Measurements from ENCODE around the gene SORT1. TPM values are rescaled to one million over a fixed set of nuclear protein-coding genes. Genes with fewer than 3 reads are reported as not detected.

SORT1 gene
- total RNA-seq, 1 experiment from 2014 or later = 56.5 TPM

GRCh38 chr1:109266965-109267364, 130.8 kb downstream of the SORT1 start:
- TF ChIP-seq CTCF (conservative IDR thresholded peaks at IDR 0.05; ENCODE audit: low read depth, low read length) (no peak), EZH2 (IDR thresholded peaks at IDR 0.05; ENCODE audit: borderline replicate concordance, low read depth, low read length, poor library complexity, severe bottlenecking) (no peak)
- no peak overlapping the region for H3K27ac ChIP-seq (ENCODE audit: low read depth, low read length, poor library complexity, severe bottlenecking)
- no peak overlapping the region for H3K4me3 ChIP-seq (ENCODE audit: low read depth, low read length, poor library complexity, severe bottlenecking)
- POLR2A ChIA-PET (ENCODE audit: low non-redundant PET) = no interaction called here
- H3K27me3 ChIP-seq (replicated peaks; ENCODE audit: insufficient read depth, low read depth, low read length, poor library complexity) = no peaks in the 10 kb centered on the region
- no TSS peak for BruUV-seq (replicated peaks)
- intact Hi-C loops (cut with micrococcal nuclease; ENCODE audit: unreplicated experiment) = no loop called here
- CTCF ChIA-PET = no interaction called here
- peaks cover 31% of the 10 kb centered on the region for H3K36me3 ChIP-seq (ENCODE audit: insufficient read depth, low read length, poor library complexity, severe bottlenecking)
- DNase-seq (ENCODE audit: low spot score) = no peak
- H3K4me1 ChIP-seq (ENCODE audit: insufficient read depth, low read length, poor library complexity, severe bottlenecking) = no peaks in the 10 kb centered on the region
- no peaks in the 10 kb centered on the region for H3K9me3 ChIP-seq (ENCODE audit: low read depth, low read length, poor library complexity, severe bottlenecking)

GRCh38 chr1:109265741-109266330, 131.9 kb downstream of the SORT1 start:
- intact Hi-C loops (cut with micrococcal nuclease; ENCODE audit: unreplicated experiment) = no loop called here
- Histone ChIP-seq H3K27ac (ENCODE audit: low read depth, low read length, poor library complexity, severe bottlenecking) (no peak overlapping the region), H3K4me1 (ENCODE audit: insufficient read depth, low read length, poor library complexity, severe bottlenecking) (no peaks in the 10 kb centered on the region), H3K36me3 (ENCODE audit: insufficient read depth, low read length, poor library complexity, severe bottlenecking) (peaks cover 31% of the 10 kb centered on the region), H3K4me3 (ENCODE audit: low read depth, low read length, poor library complexity, severe bottlenecking) (no peak overlapping the region), H3K9me3 (ENCODE audit: low read depth, low read length, poor library complexity, severe bottlenecking) (no peaks in the 10 kb centered on the region), H3K27me3 (replicated peaks; ENCODE audit: insufficient read depth, low read depth, low read length, poor library complexity) (no peaks in the 10 kb centered on the region)
- BruUV-seq (replicated peaks) = no TSS peak
- CTCF ChIA-PET = interaction anchor here (0.6 kb wide), 1 partner anchor 133 kb away, joined by 3 read pairs; no protein-coding TSS in a partner anchor
- no peak for DNase-seq (ENCODE audit: low spot score)
- POLR2A ChIA-PET (ENCODE audit: low non-redundant PET) = no interaction called here
- TF ChIP-seq EZH2 (IDR thresholded peaks at IDR 0.05; ENCODE audit: borderline replicate concordance, low read depth, low read length, poor library complexity, severe bottlenecking) (no peak), CTCF (conservative IDR thresholded peaks at IDR 0.05; ENCODE audit: low read depth, low read length) (no peak)

- H3K27ac ChIP-seq (ENCODE audit: low read depth, low read length, poor library complexity, severe bottlenecking) = no peak overlapping the region
- H3K36me3 ChIP-seq (ENCODE audit: insufficient read depth, low read length, poor library complexity, severe bottlenecking) = peaks cover 28% of the 10 kb centered on the region
- no peak overlapping the region for H3K4me3 ChIP-seq (ENCODE audit: low read depth, low read length, poor library complexity, severe bottlenecking)
- H3K4me1 ChIP-seq (ENCODE audit: insufficient read depth, low read length, poor library complexity, severe bottlenecking) = no peaks in the 10 kb centered on the region
- no peaks in the 10 kb centered on the region for H3K9me3 ChIP-seq (ENCODE audit: low read depth, low read length, poor library complexity, severe bottlenecking)
- POLR2A ChIA-PET (ENCODE audit: low non-redundant PET) = no interaction called here
- no peak for DNase-seq (ENCODE audit: low spot score)
- no TSS peak for BruUV-seq (replicated peaks)
- CTCF ChIA-PET = interaction anchor here (0.6 kb wide), 1 partner anchor 218 kb away, joined by 3 read pairs; no protein-coding TSS in a partner anchor
- H3K27me3 ChIP-seq (replicated peaks; ENCODE audit: insufficient read depth, low read depth, low read length, poor library complexity) = no peaks in the 10 kb centered on the region
- intact Hi-C loops (cut with micrococcal nuclease; ENCODE audit: unreplicated experiment) = no loop called here
- no peak for TF ChIP-seq CTCF (conservative IDR thresholded peaks at IDR 0.05; ENCODE audit: low read depth, low read length)
- TF ChIP-seq EZH2 (IDR thresholded peaks at IDR 0.05; ENCODE audit: borderline replicate concordance, low read depth, low read length, poor library complexity, severe bottlenecking) = no peak
Observed at GRCh38 chr1:109265016-109265415, 132.7 kb downstream of the SORT1 start.

Measured in A673 (cell line).